Naive thymus-derived CD4-positive, alpha-beta T cell (primary cell): ENCODE data around the gene TET3. TPM values are rescaled to one million over a fixed set of nuclear protein-coding genes. Genes with fewer than 3 reads are reported as not detected.
A peak's percentile ranks its signal among the peaks of the same experiment; 100 is the strongest.

Source experiments
- ATAC-seq: fragments of 150-1000 bp; cut with Tn5 transposase; 2 replicates; pipeline ENCODE4 v1.10.0; 2021; ENCODE audit warnings: mild to moderate bottlenecking, moderate library complexity
- CTCF ChIA-PET: fragments of 350-600 bp; sonication (Branson Sonifier 250); formaldehyde crosslinking; loops from one replicate; lab custom pipeline; 2021; ENCODE audit warnings: antibody characterized with exemption; lab: Charles Lee
- POLR2A ChIA-PET: fragments of 350-600 bp; sonication (Branson Sonifier 250); formaldehyde crosslinking; loops from one replicate; lab custom pipeline; 2021; ENCODE audit warnings: antibody characterized with exemption, inconsistent platforms; lab: Charles Lee
- DNase-seq, 9 donors: peaks; one replicate each; pipeline versions ENCODE4 v3.0.0 to v3.0.0-alpha.2; 2020 to 2022; ENCODE audit warnings: mixed read lengths in 1 of 9
- H3K27ac ChIP-seq: one replicate; pipeline ENCODE4 v1.7.0; 2013; ENCODE audit warnings: mild to moderate bottlenecking, low read depth, low read length, moderate library complexity
- H3K27me3 ChIP-seq, 2 donors: one replicate each; pipeline ENCODE4 v1.7.0; 2013; ENCODE audit warnings: low read length in 2 of 2, mild to moderate bottlenecking in 2 of 2, moderate library complexity in 2 of 2; ENCODE audit not compliant: control insufficient read depth in 2 of 2, insufficient read depth in 2 of 2
- H3K36me3 ChIP-seq, 3 experiments: 1 replicate in 2 of 3; 2 replicates in 1 of 3; pipeline ENCODE4 v1.7.0; 2013; ENCODE audit warnings: low read length in 3 of 3, mild to moderate bottlenecking in 3 of 3, moderate library complexity in 1 of 3; ENCODE audit not compliant: insufficient read depth in 3 of 3, control insufficient read depth in 2 of 3
- H3K4me1 ChIP-seq, 2 donors: one replicate each; pipeline ENCODE4 v1.7.0; 2013; ENCODE audit warnings: low read length in 2 of 2, mild to moderate bottlenecking in 2 of 2, moderate library complexity in 1 of 2; ENCODE audit not compliant: control insufficient read depth in 2 of 2, insufficient read depth in 2 of 2
- H3K4me3 ChIP-seq: 2 replicates; pipeline ENCODE4 v1.7.0; 2013; ENCODE audit warnings: mild to moderate bottlenecking, low read length
- H3K9me3 ChIP-seq, 3 experiments: 1 replicate in 2 of 3; 2 replicates in 1 of 3; pipeline ENCODE4 v1.7.0; 2013; ENCODE audit warnings: low read length in 3 of 3; ENCODE audit not compliant: control insufficient read depth in 2 of 3
- H3K27ac Mint-ChIP-seq, 9 donors: one replicate each; pipeline ENCODE4 v1.8.0; 2020 to 2022; ENCODE audit warnings: mixed read lengths in 9 of 9, mild to moderate bottlenecking in 8 of 9, moderate library complexity in 5 of 9, inconsistent platforms in 2 of 9
- H3K27me3 Mint-ChIP-seq, 5 donors: one replicate each; pipeline ENCODE4 v1.8.0; 2021 to 2022; ENCODE audit warnings: mixed read lengths in 5 of 5, mild to moderate bottlenecking in 1 of 5
- H3K36me3 Mint-ChIP-seq, 5 donors: one replicate each; pipeline ENCODE4 v1.8.0; 2020 to 2022; ENCODE audit warnings: mixed read lengths in 5 of 5, mild to moderate bottlenecking in 3 of 5, inconsistent platforms in 1 of 5
- H3K4me1 Mint-ChIP-seq, 7 donors: one replicate each; pipeline ENCODE4 v1.8.0; 2020 to 2022; ENCODE audit warnings: mixed read lengths in 7 of 7, mild to moderate bottlenecking in 3 of 7, inconsistent platforms in 1 of 7
- H3K4me3 Mint-ChIP-seq, 10 donors: one replicate each; pipeline ENCODE4 v1.8.0; 2020 to 2022; ENCODE audit warnings: mild to moderate bottlenecking in 10 of 10, mixed read lengths in 10 of 10, moderate library complexity in 6 of 10, inconsistent platforms in 2 of 10
- H3K9me3 Mint-ChIP-seq, 11 donors: one replicate each; pipeline ENCODE4 v1.8.0; 2020 to 2022; ENCODE audit warnings: mixed read lengths in 11 of 11, mild to moderate bottlenecking in 4 of 11, inconsistent platforms in 1 of 11, moderate library complexity in 1 of 11
- intact Hi-C, 2 donors: fragments of 100-400 bp; cut with micrococcal nuclease; formaldehyde crosslinking; loops; one replicate each; pipeline ENCODE4 v1.15.1; 2023
- polyA plus RNA-seq, 2 donors: library from polyadenylated mRNA; unstranded; fragments of 300-500 nt; fragmentation: Illumina TruSeq; gene quantifications; one replicate each; pipeline ENCODE4 v1.2.3, GENCODE V29; 2021
- total RNA-seq, 6 experiments: library from RNA in 5 of 6; stranded (reverse) in 5 of 6; gene quantifications; 1 replicate in 5 of 6; 2 replicates in 1 of 6; pipeline ENCODE4 v1.2.3 and lab custom pipeline; 2021 to 2026

Gene TET3
- total and polyA plus RNA-seq, 7 experiments from 2014 or later: 0.77 to 38.6 (median 24.9) TPM

GRCh38 chr2:73995810-73996209, 11.1 kb downstream of the TET3 start:
- peak overlapping the region in 1 of 9 donors; percentile 18 for H3K27ac Mint-ChIP-seq
- Histone ChIP-seq H3K27me3 (no peaks in the 10 kb centered on the region), H3K9me3 (peaks cover 0 to 5% (median 0%) of the 10 kb centered on the region in 3 experiments), H3K27ac (no peak overlapping the region), H3K36me3 (peaks cover 0 to 5% (median 0%) of the 10 kb centered on the region in 3 experiments), H3K4me1 (peaks cover 0 to 49% of the 10 kb centered on the region in 2 donors), H3K4me3 (no peak overlapping the region)
- no peaks in the 10 kb centered on the region for H3K27me3 Mint-ChIP-seq
- intact Hi-C loops: no loop called here
- H3K4me3 Mint-ChIP-seq: no peak overlapping the region
- CTCF ChIA-PET: no interaction called here
- peaks cover 0 to 20% (median 7%) of the 10 kb centered on the region in 5 donors for H3K36me3 Mint-ChIP-seq
- peaks cover 54 to 92% (median 77%) of the 10 kb centered on the region in 7 donors for H3K4me1 Mint-ChIP-seq
- ATAC-seq (no peak), DNase-seq (no peak)
- POLR2A ChIA-PET: interaction anchor here (0.8 to 3.8 kb wide), 3 partner anchors 9 to 151 kb away, joined by 3 to 19 read pairs (median 3); no protein-coding TSS in a partner anchor
- H3K9me3 Mint-ChIP-seq: peaks cover 0 to 6% (median 1%) of the 10 kb centered on the region in 11 donors

- Mint-ChIP-seq H3K4me3 (peak overlapping the region in 6 of 10 donors; percentile 15 to 58 (median 39)), H3K9me3 (no peaks in the 10 kb centered on the region), H3K36me3 (peaks cover 0 to 8% (median 0%) of the 10 kb centered on the region in 5 donors), H3K4me1 (peaks cover 65 to 93% (median 80%) of the 10 kb centered on the region in 7 donors), H3K27ac (peak overlapping the region; percentile 14 to 95 (median 90)), H3K27me3 (no peaks in the 10 kb centered on the region)
- H3K27ac ChIP-seq: peak overlapping the region; percentile 58
- DNase-seq: no peak
- POLR2A ChIA-PET: interaction anchor here (3.8 kb wide), 1 partner anchor 11 kb away, joined by 19 read pairs; no protein-coding TSS in a partner anchor
- intact Hi-C loops: loop anchor here in 1 of 2 donors (1.0 kb wide), 1 partner anchor 12 kb away; no protein-coding TSS in a partner anchor
- CTCF ChIA-PET: interaction anchor here (0.7 kb wide), 1 partner anchor 155 kb away, joined by 3 read pairs; no protein-coding TSS in a partner anchor
- no peak for ATAC-seq
- H3K36me3 ChIP-seq: no peaks in the 10 kb centered on the region
- H3K4me1 ChIP-seq: peaks cover 5 to 59% of the 10 kb centered on the region in 2 donors
- no peaks in the 10 kb centered on the region for H3K9me3 ChIP-seq
- no peak overlapping the region for H3K4me3 ChIP-seq
- H3K27me3 ChIP-seq: no peaks in the 10 kb centered on the region
Measured at GRCh38 chr2:73997813-73998212, 13.1 kb downstream of the TET3 start.

DNA sequence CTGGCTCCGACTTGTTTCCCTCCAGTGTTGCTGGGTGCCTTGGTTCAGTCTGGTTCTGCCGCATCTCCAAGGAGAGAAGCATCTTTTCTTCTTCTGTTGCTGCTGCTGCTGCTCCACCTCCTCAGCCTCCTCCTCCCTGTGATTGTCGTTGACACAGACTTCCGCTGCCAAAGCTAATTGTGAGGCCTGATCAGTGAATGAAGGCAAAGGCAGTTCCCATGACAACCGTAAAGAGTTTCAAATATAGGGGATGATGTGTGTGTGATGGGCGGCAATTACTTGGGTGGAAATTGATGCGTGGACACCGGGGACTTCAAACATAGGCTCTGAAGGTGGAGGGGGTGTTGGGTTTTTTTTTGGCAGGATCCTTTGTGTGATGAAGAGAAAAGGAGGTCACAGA, 13.7 kb downstream of the TET3 start:
- CTCF ChIA-PET: interaction anchor here (0.7 kb wide), 1 partner anchor 156 kb away, joined by 3 read pairs; no protein-coding TSS in a partner anchor
- Mint-ChIP-seq H3K27me3 (no peaks in the 10 kb centered on the region), H3K4me1 (peaks cover 65 to 91% (median 77%) of the 10 kb centered on the region in 7 donors), H3K36me3 (peaks cover 0 to 8% (median 0%) of the 10 kb centered on the region in 5 donors), H3K27ac (peak overlapping the region; percentile 68 to 95 (median 90)), H3K4me3 (peak overlapping the region in 7 of 10 donors; percentile 4 to 69 (median 15)), H3K9me3 (no peaks in the 10 kb centered on the region)
- peak; percentile 43 for ATAC-seq
- Histone ChIP-seq H3K9me3 (no peaks in the 10 kb centered on the region), H3K4me3 (no peak overlapping the region), H3K36me3 (no peaks in the 10 kb centered on the region), H3K27me3 (no peaks in the 10 kb centered on the region), H3K4me1 (peaks cover 9 to 53% of the 10 kb centered on the region in 2 donors), H3K27ac (peak overlapping the region; percentile 63)
- DNase-seq: peak in 7 of 9 donors; percentile 40 to 77 (median 65)
- POLR2A ChIA-PET: interaction anchor here (3.8 kb wide), 1 partner anchor 11 kb away, joined by 19 read pairs; no protein-coding TSS in a partner anchor
- intact Hi-C loops: loop anchor here in 1 of 2 donors (1.0 kb wide), 1 partner anchor 12 kb away; no protein-coding TSS in a partner anchor

- Mint-ChIP-seq H3K4me1 (peaks cover 62 to 91% (median 72%) of the 10 kb centered on the region in 7 donors), H3K27me3 (no peaks in the 10 kb centered on the region), H3K4me3 (peak overlapping the region in 5 of 10 donors; percentile 0 to 69 (median 37)), H3K36me3 (peaks cover 0 to 7% (median 0%) of the 10 kb centered on the region in 5 donors), H3K27ac (peak overlapping the region; percentile 68 to 95 (median 90)), H3K9me3 (no peaks in the 10 kb centered on the region)
- peaks cover 9 to 49% of the 10 kb centered on the region in 2 donors for H3K4me1 ChIP-seq
- DNase-seq: no peak
- H3K9me3 ChIP-seq: no peaks in the 10 kb centered on the region
- no peaks in the 10 kb centered on the region for H3K27me3 ChIP-seq
- no peaks in the 10 kb centered on the region for H3K36me3 ChIP-seq
- intact Hi-C loops: loop anchor here in 1 of 2 donors (1.0 kb wide), 1 partner anchor 13 kb away; no protein-coding TSS in a partner anchor
- no peak overlapping the region for H3K4me3 ChIP-seq
- H3K27ac ChIP-seq: peak overlapping the region; percentile 63
- ATAC-seq: no peak
- ChIA-PET POLR2A (no interaction called here), CTCF (no interaction called here)
Measured at GRCh38 chr2:73998933-73999332, 14.2 kb downstream of the TET3 start.

GRCh38 chr2:73999881-74000597, 15.3 kb downstream of the TET3 start:
- ChIA-PET POLR2A (interaction anchor here (0.9 kb wide), 2 partner anchors 9 to 73 kb away, joined by 3 to 4 read pairs; partner anchors contain the start of gene DGUOK), CTCF (interaction anchor here (1.5 kb wide), 1 partner anchor 29 kb away, joined by 3 read pairs; no protein-coding TSS in a partner anchor)
- H3K4me1 Mint-ChIP-seq: peaks cover 58 to 94% (median 74%) of the 10 kb centered on the region in 7 donors
- H3K27ac ChIP-seq: peak overlapping the region; percentile 64
- no peaks in the 10 kb centered on the region for H3K9me3 ChIP-seq
- no peaks in the 10 kb centered on the region for H3K9me3 Mint-ChIP-seq
- H3K4me1 ChIP-seq: peaks cover 9 to 45% of the 10 kb centered on the region in 2 donors
- no peaks in the 10 kb centered on the region for H3K27me3 Mint-ChIP-seq
- H3K27ac Mint-ChIP-seq: peak overlapping the region in 8 of 9 donors; percentile 68 to 93 (median 84)
- ATAC-seq (no peak), DNase-seq (no peak)
- intact Hi-C loops: no loop called here
- no peaks in the 10 kb centered on the region for H3K36me3 ChIP-seq
- H3K36me3 Mint-ChIP-seq: peaks cover 0 to 4% (median 0%) of the 10 kb centered on the region in 5 donors
- H3K4me3 Mint-ChIP-seq: peak overlapping the region in 5 of 10 donors; percentile 6 to 69 (median 38)
- H3K27me3 ChIP-seq: no peaks in the 10 kb centered on the region
- H3K4me3 ChIP-seq: no peak overlapping the region

DNA sequence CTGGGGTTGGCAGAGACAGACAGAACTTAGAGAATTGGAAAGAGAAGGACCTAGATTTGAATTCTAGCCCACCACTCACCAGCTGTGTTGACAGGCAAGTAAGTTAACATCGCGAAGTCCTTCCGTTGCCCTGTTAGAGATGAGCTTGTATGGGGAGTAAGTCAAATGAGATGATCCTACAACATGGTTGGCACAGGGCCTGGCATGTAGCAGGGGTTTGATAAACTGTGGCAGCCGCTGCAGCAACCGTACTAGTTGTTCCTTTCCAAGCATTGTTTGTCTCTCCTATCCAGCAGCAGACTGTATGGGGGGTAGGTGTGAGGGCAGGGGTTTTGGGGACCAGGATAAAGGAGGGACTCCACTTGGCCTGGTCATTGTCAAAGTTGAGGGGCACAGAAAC, 16.0 kb downstream of the TET3 start:
- ChIA-PET POLR2A (interaction anchor here (0.9 to 3.0 kb wide), 3 partner anchors 9 to 74 kb away, joined by 3 to 15 read pairs (median 4); partner anchors contain the start of gene DGUOK), CTCF (interaction anchor here (1.0 to 1.5 kb wide), 4 partner anchors 14 to 103 kb away, joined by 3 to 4 read pairs (median 4); no protein-coding TSS in a partner anchor)
- Mint-ChIP-seq H3K27me3 (no peaks in the 10 kb centered on the region), H3K9me3 (no peaks in the 10 kb centered on the region), H3K4me1 (peaks cover 61 to 93% (median 76%) of the 10 kb centered on the region in 7 donors), H3K4me3 (peak overlapping the region in 4 of 10 donors; percentile 18 to 88 (median 78)), H3K36me3 (peaks cover 0 to 8% (median 0%) of the 10 kb centered on the region in 5 donors), H3K27ac (peak overlapping the region in 8 of 9 donors; percentile 21 to 93 (median 84))
- Histone ChIP-seq H3K4me1 (peaks cover 9 to 45% of the 10 kb centered on the region in 2 donors), H3K27ac (peak overlapping the region; percentile 64), H3K27me3 (no peaks in the 10 kb centered on the region), H3K4me3 (no peak overlapping the region), H3K9me3 (no peaks in the 10 kb centered on the region), H3K36me3 (peaks cover 0 to 5% (median 0%) of the 10 kb centered on the region in 3 experiments)
- no peak for DNase-seq
- ATAC-seq: no peak
- intact Hi-C loops: no loop called here
